Panc1 (cell line): ENCODE results near the gene SLC43A2. TPM values are rescaled to one million over a fixed set of nuclear protein-coding genes. Genes with fewer than 3 reads are reported as not detected.

Experiments
- ATAC-seq: fragments of 200-7000 bp; cut with Tn5 transposase; 2 replicates; pipeline ENCODE4 v1.9.1; 2020; ENCODE audit warnings: mild to moderate bottlenecking, moderate library complexity
- BruUV-seq: library from RNA; stranded (reverse); fragments of 400-500 nt; replicated peaks from 2 replicates; lab custom pipeline; 2021; lab: Mats Ljungman, UMichigan
- CTCF ChIA-PET: fragments of 300-600 bp; sonication (Branson Sonifier 250); formaldehyde crosslinking; loops from one replicate; lab custom pipeline; 2022; ENCODE audit warnings: antibody characterized with exemption; lab: Charles Lee
- POLR2A ChIA-PET: fragments of 300-600 bp; sonication (Branson Sonifier 250); formaldehyde crosslinking; loops from one replicate; lab custom pipeline; 2022; ENCODE audit warnings: antibody characterized with exemption; lab: Charles Lee
- DNase-seq: peaks from one replicate; pipeline ENCODE4 v3.0.0-alpha.2; 2010; ENCODE audit warnings: low read depth, low spot score
- H3K27ac ChIP-seq: 2 replicates; pipeline ENCODE4 v1.5.1; 2011; ENCODE audit warnings: mild to moderate bottlenecking, low read length, inconsistent platforms
- H3K27me3 ChIP-seq: fragments of 200-500 bp; sonication (Bioruptor generic); 2 replicates; pipeline ENCODE4 v1.6.0; 2014; ENCODE audit warnings: low read length, inconsistent platforms; ENCODE audit not compliant: control insufficient read depth, insufficient read depth
- H3K36me3 ChIP-seq: fragments of 200-500 bp; sonication (Bioruptor generic); 2 replicates; pipeline ENCODE4 v1.5.1; 2014; ENCODE audit warnings: inconsistent platforms, mild to moderate bottlenecking, low read length, moderate library complexity; ENCODE audit not compliant: control insufficient read depth, insufficient read depth
- H3K4me1 ChIP-seq: 2 replicates; pipeline ENCODE4 v1.5.1; 2011; ENCODE audit warnings: inconsistent platforms, mild to moderate bottlenecking, low read length, moderate library complexity; ENCODE audit not compliant: control insufficient read depth, insufficient read depth
- H3K4me3 ChIP-seq, 2 experiments: 2 replicates each; pipeline ENCODE4 v1.5.1; 2011 to 2012; ENCODE audit warnings: low read depth in 2 of 2, low read length in 2 of 2, mild to moderate bottlenecking in 2 of 2, inconsistent platforms in 1 of 2, moderate library complexity in 1 of 2
- H3K9me3 ChIP-seq: fragments of 200-500 bp; sonication (Bioruptor generic); 2 replicates; pipeline ENCODE4 v1.5.1; 2014; ENCODE audit warnings: low read depth, mild to moderate bottlenecking, inconsistent platforms, low read length, moderate library complexity; ENCODE audit not compliant: control insufficient read depth, insufficient read depth
- CTCF ChIP-seq: fragments of 450-650 bp; IDR thresholded peaks from 2 replicates; pipeline ENCODE4 v1.5.1; 2017; ENCODE audit warnings: mild to moderate bottlenecking
- POLR2AphosphoS5 ChIP-seq: IDR thresholded peaks from 2 replicates; pipeline ENCODE4 v1.6.1; 2012; ENCODE audit warnings: mild to moderate bottlenecking, low read depth, low read length, moderate library complexity
- SIN3A ChIP-seq: IDR thresholded peaks from 2 replicates; pipeline ENCODE4 v1.6.1; 2012; ENCODE audit warnings: low read depth, mild to moderate bottlenecking, low read length, moderate library complexity, borderline replicate concordance; ENCODE audit not compliant: insufficient read depth
- TCF7L2 ChIP-seq: IDR thresholded peaks from 2 replicates; pipeline ENCODE4 v1.6.1; 2011; ENCODE audit warnings: mild to moderate bottlenecking, low read depth, low read length, inconsistent platforms
- in situ Hi-C: cut with HindIII; loops from 2 replicates; pipeline ENCODE4 v1.10.0; 2016; ENCODE audit warnings: low sequenced_read_pairs, low pct_unique_long_range_greater_than_20kb
- intact Hi-C: fragments of 100-400 bp; cut with micrococcal nuclease; formaldehyde crosslinking; loops from one replicate; pipeline ENCODE4 v1.10.0; 2022; ENCODE audit not compliant: unreplicated experiment
- total RNA-seq: library from RNA; stranded (reverse); gene quantifications from one replicate; pipeline ENCODE4 v1.2.1, GENCODE V29; 2021; ENCODE audit not compliant: unreplicated experiment
- TF ChIP-seq, protein P1 (sequence below), 2 experiments: IDR thresholded peaks; 2 replicates each; pipeline ENCODE4 v1.6.1; 2011 to 2012; ENCODE audit warnings: low read depth in 2 of 2, control low read depth in 1 of 2, low read length in 1 of 2, mild to moderate bottlenecking in 1 of 2, moderate library complexity in 1 of 2; ENCODE audit not compliant: insufficient read depth in 1 of 2

The SLC43A2 gene
- total RNA-seq, 1 experiment from 2014 or later = 23.3 TPM

DNA sequence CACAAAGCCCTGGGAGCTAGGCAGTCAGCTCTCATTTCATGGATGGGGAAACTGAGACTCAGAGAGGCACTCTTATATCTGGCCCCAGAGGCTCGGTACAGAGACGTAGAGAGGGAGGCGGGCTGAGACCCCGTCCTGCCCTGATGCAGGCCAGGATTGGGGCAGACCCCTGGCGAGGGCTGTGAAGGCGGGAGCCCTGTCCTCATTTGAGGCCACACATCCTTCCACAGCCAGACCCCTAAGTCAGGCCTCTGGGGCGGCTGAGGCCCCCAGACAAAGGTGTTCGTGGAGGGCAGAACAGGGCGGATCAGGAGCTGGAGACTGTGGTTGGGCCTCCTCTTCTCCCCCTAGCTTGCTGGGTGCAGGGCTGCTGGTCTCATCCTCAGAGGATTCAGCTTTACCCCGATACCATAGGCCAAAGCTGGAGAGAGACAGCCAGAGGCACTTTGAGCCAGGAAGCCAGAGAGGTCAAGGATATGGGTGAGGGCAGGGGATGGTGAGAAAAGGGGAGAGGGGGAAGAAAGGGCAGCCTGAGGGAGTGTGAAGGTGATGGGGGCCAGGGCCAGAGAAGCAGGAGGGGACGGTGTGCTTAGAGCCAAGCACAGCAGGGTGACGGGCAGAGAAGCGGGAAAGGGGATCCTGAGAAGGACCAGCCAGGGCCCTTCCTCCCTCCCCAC, 17.7 kb upstream of the SLC43A2 start:
- POLR2A ChIA-PET = no interaction called here
- Histone ChIP-seq H3K36me3 (no peaks in the 10 kb centered on the region), H3K9me3 (no peaks in the 10 kb centered on the region), H3K4me3 (no peak overlapping the region), H3K27me3 (no peaks in the 10 kb centered on the region), H3K4me1 (peaks cover 25% of the 10 kb centered on the region), H3K27ac (no peak overlapping the region)
- BruUV-seq = no TSS peak
- ATAC-seq = no peak
- TF ChIP-seq TCF7L2 (no peak), CTCF (no peak), SIN3A (no peak), POLR2AphosphoS5 (no peak)
- TF ChIP-seq, protein P1, sequence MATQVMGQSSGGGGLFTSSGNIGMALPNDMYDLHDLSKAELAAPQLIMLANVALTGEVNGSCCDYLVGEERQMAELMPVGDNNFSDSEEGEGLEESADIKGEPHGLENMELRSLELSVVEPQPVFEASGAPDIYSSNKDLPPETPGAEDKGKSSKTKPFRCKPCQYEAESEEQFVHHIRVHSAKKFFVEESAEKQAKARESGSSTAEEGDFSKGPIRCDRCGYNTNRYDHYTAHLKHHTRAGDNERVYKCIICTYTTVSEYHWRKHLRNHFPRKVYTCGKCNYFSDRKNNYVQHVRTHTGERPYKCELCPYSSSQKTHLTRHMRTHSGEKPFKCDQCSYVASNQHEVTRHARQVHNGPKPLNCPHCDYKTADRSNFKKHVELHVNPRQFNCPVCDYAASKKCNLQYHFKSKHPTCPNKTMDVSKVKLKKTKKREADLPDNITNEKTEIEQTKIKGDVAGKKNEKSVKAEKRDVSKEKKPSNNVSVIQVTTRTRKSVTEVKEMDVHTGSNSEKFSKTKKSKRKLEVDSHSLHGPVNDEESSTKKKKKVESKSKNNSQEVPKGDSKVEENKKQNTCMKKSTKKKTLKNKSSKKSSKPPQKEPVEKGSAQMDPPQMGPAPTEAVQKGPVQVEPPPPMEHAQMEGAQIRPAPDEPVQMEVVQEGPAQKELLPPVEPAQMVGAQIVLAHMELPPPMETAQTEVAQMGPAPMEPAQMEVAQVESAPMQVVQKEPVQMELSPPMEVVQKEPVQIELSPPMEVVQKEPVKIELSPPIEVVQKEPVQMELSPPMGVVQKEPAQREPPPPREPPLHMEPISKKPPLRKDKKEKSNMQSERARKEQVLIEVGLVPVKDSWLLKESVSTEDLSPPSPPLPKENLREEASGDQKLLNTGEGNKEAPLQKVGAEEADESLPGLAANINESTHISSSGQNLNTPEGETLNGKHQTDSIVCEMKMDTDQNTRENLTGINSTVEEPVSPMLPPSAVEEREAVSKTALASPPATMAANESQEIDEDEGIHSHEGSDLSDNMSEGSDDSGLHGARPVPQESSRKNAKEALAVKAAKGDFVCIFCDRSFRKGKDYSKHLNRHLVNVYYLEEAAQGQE (IDR thresholded peaks at IDR 0.05; ENCODE audit: insufficient read depth in 1 of 2, low read depth in 2 of 2, low read length in 1 of 2) = no peak
- DNase-seq = no peak
- intact Hi-C loops = no loop called here
- CTCF ChIA-PET = no interaction called here
- in situ Hi-C loops = no loop called here

DNA sequence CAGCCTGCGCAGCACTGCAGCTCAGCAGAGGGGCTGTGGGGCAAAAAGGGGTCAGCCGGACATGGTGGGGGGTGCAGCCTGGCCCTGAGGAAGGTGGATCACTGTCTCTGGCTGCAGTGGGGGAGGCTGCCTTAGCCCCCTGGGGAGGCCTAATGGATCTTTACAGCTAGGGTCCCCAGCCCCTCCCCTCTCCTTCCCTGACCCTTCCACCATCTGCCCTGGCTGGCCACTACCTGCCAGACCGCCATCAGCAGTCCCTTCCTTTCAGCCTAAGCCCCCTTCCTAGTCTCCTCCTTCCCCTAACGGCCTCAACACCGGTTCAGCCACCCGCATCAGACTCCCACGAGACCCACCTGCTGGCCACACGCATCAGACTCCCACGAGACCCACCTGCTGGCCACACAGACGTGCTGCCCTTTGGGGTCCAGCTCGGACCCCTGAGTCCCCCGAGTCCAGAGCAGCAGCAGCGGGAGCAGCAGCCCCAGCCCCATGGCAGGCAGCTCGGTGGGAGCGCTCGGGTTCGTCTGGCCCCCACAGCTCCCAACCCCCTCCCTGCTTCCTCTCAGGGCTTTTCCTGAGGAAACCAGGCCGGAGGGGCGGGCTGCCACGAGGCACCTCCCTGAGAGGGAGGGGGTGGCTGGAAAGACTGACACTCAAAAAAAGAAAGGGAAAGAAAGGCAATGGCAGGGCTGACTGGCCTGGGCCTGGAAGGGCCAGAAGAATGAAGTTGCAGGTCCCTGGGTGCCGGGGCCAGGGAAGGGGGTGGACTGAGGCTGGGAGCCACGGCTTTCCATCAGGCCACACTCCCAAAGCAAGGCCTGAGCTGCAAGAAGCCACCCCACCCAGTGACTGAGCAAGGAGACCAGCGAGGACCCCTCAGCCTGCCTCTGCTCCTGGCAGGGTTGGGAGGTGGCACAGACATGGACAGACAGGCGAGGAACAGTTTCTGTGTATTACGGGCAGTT, 16.9 kb upstream of the SLC43A2 start, which contains the start of gene SCARF1:
TSS of gene SCARF1 (minus strand) at position 526 of the 965 bp plus-strand sequence. CDS start at position 491, 35 bp downstream.
- intact Hi-C loops = no loop called here
- Histone ChIP-seq H3K4me1 (peaks cover 18% of the 10 kb centered on the region), H3K36me3 (no peaks in the 10 kb centered on the region), H3K27me3 (no peaks in the 10 kb centered on the region), H3K4me3 (no peak within 1 kb of the TSS), H3K9me3 (no peaks in the 10 kb centered on the region), H3K27ac (no peak within 1 kb of the TSS)
- ATAC-seq (no peak), DNase-seq (no peak)
- TF ChIP-seq, protein P1 (IDR thresholded peaks at IDR 0.05; ENCODE audit: insufficient read depth in 1 of 2, low read depth in 2 of 2, low read length in 1 of 2) = no peak
- TF ChIP-seq SIN3A = no peak
- no peak for TF ChIP-seq POLR2AphosphoS5
- no peak for TF ChIP-seq CTCF
- TF ChIP-seq TCF7L2 = no peak
- no TSS peak for BruUV-seq
- in situ Hi-C loops = no loop called here
- ChIA-PET POLR2A (interaction anchor here (0.7 kb wide), 1 partner anchor 72 kb away, joined by 3 read pairs; no protein-coding TSS in a partner anchor), CTCF (interaction anchor here (0.6 kb wide), 1 partner anchor 12 kb away, joined by 5 read pairs; no protein-coding TSS in a partner anchor)
